ENCODE data around the gene ISL2. TPM values are rescaled to one million over a fixed set of nuclear protein-coding genes. Genes with fewer than 3 reads are reported as not detected.

ISL2 gene
- 0.46 TPM in 1 of 2 replicates, not detected in the other for total RNA-seq

GRCh38 chr15:76336254-76337058, at the start of gene ISL2:
ISL2 (plus strand) TSS chr15:76336773; CDS start chr15:76336884, 111 bp downstream.

GRCh38 chr15:76311100-76311953, 25.2 kb upstream of the ISL2 start, which contains the start of gene ETFA:
ETFA (minus strand) TSS chr15:76311469; CDS start chr15:76311388, 81 bp downstream.

Other genes starting within 250 kb of the ISL2 start
- gene ETFA, start 25.3 kb upstream of the ISL2 start, total RNA-seq, result 98.3 and 109 TPM in 2 replicates

Measured in smooth muscle cell of the pulmonary artery (primary cell).